A172 (cell line): ENCODE measurements around the gene LRRC8D. TPM values are rescaled to one million over a fixed set of nuclear protein-coding genes. Genes with fewer than 3 reads are reported as not detected.

Experiments
- DNase-seq: peaks from one replicate; pipeline ENCODE4 v3.0.0-alpha.2; 2015; ENCODE audit warnings: low spot score
- total RNA-seq: library from RNA; depleted of rRNA; stranded (reverse); fragments of >200 nt; shearing (Covaris generic); gene quantifications from 2 replicates; pipeline ENCODE4 v1.2.3, GENCODE V29; 2014

LRRC8D gene
- total RNA-seq, 1 experiment from 2014 or later = 17.5 TPM

DNA sequence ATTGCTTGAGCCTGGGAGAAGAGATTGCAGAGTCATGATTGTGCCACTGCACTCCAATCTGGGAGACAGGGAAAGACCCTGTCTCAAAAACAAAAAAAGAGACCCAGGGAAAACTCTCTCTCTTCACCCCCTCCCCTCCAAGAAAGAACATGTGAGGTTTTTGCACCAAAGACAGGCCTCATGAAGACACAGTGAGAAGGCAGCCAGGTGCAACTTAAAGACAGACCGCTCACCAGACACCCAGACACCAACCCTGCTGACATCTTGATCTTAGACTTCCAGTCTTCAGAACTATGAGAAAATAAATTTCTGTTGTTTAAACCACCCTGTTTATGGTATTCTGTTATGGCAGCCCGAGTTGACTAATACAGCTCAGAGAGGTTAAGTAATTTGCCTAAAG is 13.3 kb upstream of the LRRC8D start:
- DNase-seq = no peak

DNA sequence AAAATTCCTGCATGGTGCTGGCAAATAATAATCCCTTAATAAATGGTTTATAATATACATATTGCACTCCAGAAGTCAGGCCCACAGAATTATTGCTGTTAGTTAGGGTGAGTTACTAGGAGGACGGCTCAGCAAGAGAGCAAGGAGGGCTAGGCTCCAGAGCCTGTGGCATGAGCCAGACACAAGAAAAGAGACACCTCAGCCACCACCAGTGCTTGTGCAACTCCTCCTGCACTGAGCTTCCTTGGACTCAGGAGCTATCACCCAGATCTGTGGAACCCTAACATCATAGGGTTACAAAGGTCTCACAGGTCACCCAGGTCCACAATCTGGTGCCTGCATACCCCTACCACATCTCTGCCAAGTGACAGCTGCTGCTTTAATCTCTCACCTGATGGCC is 12.8 kb upstream of the LRRC8D start:
- no peak for DNase-seq

DNA sequence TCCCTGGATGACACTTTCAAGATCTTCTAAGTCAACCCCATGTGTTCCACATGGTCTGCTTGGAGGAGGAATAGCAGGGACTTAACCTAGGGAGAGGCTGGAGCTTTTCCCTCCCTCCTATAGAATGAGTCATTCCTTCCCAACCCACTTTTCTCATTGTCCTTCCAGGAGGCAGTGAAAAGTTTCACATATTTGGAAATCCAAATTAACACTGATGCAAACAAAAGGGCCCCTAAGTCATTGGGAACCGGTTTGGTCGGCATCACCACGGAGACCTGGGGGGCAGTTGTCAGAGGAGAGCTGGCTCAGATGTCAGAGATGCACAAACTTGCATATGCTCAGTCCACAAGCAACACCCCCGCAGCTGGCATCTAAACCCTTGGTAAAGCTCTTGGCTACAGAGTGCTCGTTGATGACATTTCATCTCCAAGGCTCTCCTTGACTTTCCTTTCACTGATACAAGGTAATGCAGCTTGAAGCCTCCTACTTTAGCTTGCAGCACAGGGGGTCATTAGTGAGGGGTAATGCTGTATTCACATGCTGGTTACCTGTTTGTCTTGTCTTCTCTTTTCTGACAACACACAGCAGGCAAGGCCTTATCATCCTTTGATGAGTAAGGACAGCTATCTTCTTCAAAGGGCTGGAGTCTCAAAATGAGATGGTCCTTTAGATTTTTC is 12.3 kb upstream of the LRRC8D start:
- peak; percentile 36 for DNase-seq

DNA sequence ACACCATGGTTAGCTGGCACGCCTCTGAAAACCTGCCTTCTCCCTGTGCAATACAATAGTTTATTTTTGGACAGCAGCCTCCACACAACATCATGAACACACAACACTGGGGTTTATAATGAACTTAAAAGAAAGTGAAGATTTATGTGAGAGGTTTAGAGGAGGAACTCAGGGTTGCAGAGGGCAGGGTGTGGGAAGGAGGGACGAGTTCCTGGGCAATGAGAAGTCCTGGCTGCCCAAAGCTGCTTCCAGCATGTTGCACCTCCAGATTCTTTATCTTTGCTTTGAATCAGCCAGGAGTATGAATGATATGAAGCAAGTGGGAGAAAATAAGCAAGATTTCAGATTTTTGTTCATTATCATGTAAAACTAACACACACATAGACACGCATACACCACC is 11.3 kb upstream of the LRRC8D start:
- DNase-seq = no peak

DNA sequence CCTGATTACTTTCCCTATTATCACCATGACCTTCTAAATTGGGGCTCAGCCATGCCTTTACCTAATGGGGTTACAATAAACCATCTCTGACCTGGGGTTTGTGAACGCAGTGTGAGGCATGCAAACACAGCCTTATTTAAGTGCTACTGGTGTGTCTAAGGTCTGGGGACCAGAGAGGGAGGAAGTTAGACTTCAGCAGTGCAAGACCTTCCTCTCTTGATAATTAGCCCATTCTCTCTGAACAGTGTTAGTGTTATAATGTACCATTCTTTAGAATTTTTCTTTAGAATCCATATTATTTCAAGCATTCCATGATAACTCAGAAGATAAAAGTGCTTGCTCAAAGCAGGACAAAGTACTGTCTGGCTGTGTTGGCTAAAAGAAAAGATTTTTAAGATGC is 10.5 kb upstream of the LRRC8D start:
- no peak for DNase-seq

DNA sequence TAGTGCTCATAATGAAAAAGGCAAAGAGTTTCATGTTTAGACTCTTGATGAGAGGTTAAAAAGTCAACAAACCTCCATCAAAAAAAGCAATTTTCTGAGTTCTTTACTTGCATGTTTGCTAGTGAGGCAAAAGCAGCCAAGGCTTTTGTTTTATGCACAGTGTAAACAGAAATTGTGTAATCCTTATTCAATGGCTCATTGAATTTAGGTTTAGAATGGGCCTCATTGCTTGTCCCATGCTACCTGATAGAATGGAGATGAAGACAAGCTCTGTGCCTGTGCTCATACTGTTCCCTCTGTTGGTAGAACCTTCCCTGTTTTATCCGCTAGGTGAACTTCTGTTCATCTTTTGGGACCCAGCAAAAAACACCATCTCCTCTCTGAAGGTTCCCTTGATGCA is 10.0 kb upstream of the LRRC8D start:
- no peak for DNase-seq

DNA sequence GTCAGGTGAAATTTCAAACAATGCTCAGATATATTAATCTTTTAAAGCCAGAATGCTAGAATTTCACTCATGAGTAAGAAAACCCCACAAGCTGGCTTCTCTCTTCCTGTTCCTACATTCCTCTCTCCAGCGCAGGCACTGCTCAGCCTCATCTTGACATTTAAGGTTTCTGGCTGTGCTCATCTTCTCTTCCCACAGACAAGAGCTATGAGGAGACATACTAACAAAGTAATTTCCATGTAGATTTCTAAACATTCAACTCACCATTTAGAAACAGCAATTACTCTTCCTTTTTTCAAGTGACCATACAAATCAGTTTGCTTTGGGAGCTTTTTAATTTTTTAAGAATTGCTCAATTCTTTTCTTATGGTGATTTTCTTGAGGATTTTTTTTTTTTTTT is 7.8 kb upstream of the LRRC8D start:
- DNase-seq = no peak

DNA sequence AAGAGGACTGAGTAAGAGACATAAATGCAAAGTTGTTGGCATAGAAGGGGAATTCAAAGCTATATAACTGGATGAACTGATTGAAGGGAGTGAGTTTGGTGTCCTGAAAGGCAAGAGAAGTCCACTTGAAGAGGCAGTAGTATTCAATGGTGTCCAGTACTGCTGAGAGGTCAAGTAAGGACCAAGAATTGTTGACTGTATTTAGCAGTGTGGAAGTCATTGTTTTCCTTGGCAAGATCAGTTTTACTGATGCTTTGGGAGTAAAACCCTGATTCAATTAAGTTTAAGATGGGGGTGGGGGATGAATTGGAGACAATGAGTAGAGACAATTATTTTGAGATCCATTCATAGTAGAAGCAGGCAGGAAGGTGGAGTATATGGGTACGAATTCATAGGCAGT is 5.8 kb upstream of the LRRC8D start:
- DNase-seq = no peak

DNA sequence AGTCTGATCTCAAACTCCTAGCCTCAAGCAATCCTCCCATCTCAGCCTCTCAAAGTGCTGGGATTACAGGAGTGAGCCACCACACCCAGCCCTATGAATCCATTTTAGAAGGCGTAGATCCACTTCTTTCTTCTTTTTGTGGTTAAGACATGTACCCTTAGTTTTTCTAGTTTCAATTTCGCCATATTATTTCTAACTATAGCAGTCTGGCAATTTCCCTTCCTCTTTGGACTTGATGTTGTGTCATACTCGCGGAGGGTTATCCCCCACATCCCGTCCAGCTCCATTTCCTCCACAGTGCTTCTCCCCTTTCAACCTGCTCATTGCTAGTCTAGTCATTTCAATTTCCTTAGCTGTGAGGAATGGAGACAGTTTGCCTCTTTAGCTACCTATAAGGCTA is 5.2 kb upstream of the LRRC8D start:
- DNase-seq = no peak

DNA sequence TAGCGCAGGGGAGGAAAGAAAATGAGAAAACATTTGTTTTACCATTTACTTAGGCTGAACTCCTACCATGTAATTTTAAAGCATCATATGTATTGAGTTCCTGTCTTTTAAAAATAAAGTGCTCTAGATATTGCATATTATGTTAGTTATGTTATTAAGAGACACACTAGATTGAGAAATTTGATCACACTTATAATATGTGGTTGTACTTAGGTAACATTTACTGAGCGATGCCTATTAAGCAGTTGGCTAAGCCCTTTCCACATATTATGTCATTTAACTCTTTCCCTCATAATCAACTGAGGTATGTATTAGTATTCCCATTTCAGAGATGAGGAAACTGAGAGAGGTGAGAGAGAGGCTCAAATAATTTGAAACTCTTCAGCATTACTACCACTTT is 4.5 kb upstream of the LRRC8D start:
- no peak for DNase-seq

DNA sequence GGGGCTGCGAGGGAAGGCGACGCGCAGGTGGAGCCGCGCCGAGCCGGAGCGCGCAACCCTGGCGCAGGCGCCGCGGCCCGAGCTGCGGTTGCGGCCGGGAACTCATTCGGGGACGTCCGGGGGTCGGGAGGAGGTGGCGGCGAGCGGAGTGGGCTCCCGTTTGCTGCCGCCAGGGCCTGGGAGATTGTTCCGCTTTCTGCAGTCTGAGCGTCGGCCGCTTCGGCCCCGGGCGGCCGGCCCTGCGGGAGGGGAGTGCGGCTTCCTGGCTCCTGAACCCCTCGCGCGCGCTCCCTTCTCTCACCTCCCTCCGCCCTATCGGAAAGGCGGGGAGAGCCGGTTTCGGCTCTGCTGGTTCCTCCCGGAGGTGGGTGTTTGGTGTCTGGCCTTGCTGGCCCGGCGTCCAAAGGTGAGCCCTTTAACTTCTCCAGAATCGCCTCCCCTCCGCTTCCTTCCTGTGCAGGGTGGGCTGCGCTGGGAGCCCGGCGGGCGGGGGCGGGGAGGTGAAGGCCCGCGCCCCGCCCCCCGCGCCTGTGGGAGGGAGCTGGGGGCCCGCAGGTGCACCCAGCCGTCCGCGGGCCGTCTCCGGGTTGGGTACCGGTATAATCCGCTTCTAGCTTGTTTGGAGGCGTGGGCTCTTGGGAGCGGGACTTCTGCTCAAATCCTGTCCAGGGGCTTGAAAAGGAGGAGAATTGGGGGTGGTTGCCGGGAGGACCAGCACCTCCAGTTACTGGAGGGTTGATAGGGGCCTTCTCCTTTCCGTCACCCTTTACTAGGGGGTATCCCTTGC is 683 bp downstream of the LRRC8D start:
- DNase-seq = peak; percentile 13

DNA sequence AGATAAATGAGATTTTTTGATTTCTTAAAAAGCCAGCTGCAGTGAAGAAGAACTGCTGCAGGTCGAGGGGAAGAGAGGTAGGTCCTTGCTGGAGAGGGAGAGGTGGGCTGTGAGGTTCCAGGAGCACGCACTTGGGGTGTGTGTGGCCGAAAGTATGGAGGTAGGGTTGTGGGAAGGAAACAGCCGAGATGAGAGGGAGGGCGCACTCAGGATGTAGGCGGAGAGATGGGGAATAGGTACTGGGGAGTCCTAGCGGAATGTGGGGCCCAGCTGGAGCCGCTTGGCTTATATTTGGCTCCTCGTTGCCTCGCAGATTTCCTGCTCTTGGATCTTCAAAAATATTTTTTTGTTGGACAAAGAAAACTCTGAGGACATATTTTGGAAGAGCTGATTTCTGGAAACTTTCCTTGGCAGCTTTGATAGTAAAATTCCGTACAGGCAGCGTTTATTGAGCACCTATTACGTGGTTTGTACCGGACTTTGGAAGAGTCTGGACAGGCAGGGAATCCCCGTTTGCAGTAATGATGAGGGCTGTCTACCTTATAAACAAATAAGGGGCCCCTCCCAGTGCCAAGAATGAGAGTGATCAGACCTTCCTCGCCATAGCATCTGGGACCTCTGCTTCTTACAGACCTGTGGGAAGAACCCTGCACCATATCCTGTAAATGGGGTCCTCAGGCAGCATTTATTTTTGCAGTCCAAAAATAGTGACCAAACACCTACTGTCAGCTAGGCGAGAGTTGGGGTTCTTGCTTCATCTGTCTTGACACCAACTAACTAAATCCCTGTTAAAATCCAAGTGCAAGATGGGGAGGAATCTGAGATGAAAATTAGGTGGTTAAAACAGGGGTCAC is 1.5 kb downstream of the LRRC8D start:
- no peak for DNase-seq

DNA sequence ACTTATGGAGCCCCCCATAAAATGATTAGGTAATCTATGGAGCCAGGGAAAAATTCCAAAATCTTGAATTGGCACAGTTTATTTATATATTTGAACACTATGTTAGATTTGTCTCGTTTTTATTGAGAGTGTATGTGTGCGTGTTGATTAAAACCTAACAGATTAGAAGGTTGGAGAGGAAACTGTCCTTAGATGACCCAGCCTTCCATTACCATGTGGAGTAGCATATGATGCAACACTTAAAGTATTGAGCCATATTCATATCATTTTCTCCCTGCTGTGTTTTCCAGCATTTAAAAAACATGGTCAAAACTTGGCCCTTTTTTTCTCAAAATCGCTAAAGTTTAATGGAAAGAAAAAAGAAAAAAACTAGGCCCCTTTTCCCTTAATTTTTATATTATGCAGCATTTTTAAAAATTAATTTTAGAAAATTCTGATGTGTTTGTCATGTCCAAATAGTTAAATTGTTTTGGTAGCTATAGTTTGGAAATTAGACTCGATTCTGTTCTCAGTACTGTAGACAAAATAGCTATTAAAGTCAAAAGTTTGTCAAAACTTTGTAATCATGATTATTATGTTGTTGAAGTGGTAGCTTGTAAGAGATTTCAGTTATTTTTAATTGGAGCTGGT is 2.3 kb downstream of the LRRC8D start:
- DNase-seq = no peak

DNA sequence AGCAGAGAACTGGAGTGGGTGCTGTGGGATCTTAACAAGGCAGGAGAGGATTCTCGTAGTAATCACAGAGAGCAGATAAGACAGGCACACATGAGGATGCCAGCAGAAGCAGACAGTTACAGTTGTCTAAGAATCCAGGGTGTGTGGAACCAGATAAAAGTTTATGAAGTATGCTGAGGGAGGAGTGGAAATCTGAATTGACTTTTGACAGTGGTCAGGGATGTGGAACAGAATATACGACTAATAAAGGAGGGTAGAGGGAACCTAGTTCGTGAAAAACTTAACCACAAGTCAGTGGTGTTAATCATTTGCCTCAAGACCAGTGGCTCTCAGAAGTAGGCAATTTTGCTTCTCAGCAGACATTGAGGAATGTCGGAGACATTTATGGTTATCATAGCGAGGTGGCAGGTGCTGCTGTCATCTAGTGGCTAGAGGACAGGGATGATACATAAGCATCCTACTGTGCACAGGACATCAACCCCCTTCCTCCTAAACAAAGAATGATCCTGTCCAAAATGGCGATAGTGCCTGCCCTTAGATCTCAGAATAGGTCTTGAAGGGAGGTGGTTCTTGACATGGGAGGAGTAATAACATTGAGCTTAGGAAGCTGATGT is 3.0 kb downstream of the LRRC8D start:
- no peak for DNase-seq

DNA sequence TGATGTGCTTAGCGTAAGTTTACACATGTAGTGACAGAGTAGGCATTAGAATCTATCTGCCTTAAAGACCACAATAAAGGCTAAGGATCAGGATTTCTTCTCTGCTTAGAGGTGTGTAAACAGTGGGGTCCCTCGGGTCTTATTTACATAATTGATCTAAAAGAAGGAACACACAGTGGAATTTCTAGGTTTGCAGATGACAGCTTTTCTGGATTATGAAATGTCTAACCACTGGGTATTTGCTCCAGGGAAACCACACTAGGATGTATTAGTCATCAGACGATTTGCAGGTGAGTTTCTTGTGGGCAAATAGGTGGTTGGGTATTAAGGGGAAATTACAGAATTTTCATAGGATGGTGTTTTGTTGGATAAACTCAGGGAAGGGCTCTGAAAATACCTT is 5.8 kb downstream of the LRRC8D start:
- no peak for DNase-seq

DNA sequence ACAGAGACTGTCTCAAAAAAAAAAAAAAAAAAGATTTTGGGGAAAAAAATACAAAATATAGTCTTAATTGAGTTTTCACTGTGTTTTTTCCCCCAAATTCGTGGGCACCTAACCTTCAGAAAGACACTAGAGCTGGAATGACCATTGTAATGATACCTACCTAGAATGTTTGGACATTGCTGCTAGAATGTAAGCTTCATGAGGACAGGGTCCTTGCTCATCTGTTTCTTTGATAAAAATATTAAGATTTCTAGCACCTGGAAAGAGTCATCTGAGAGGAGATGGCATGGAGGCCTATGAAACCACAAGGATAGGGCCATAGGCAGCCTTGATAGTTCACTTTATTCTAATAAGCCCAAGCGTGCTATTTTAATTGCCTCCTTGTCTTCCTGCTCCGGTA is 6.5 kb downstream of the LRRC8D start:
- DNase-seq = no peak

DNA sequence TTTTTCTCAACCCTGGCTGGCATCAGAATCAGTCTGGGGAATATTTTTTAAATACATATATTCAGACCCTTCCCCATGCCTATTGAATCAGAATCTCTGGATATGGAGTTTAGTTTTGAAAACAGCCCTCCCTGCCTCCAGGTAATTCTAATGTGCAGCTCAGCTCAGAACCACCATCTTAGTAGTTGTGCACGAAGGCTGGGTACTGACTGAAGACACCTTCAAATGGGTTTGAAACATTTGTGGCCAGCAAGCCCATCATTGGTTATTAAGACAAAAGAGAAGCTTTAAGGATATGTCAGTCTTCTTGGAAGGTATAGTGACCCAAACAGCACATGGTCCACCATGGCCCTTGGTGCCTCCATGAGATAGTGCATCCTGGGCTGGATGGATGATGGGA is 7.1 kb downstream of the LRRC8D start:
- no peak for DNase-seq

DNA sequence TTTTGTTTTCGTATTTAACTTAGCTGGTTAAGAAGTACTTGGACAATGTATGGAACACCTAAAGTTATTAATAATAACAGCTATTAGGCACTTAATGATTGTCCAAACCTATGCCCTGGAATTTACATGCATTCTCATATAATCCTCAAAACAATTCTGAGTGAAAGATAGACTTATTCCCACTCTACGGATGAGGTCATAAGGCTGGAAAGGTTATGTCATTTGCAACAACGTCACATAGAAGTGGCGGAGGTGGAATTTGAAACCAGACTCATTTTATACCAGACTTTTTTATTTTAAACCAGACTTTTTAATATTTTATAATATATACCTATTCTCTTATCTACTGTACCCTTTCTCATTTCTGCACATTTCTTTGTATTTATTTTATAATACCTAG is 8.4 kb downstream of the LRRC8D start:
- no peak for DNase-seq

DNA sequence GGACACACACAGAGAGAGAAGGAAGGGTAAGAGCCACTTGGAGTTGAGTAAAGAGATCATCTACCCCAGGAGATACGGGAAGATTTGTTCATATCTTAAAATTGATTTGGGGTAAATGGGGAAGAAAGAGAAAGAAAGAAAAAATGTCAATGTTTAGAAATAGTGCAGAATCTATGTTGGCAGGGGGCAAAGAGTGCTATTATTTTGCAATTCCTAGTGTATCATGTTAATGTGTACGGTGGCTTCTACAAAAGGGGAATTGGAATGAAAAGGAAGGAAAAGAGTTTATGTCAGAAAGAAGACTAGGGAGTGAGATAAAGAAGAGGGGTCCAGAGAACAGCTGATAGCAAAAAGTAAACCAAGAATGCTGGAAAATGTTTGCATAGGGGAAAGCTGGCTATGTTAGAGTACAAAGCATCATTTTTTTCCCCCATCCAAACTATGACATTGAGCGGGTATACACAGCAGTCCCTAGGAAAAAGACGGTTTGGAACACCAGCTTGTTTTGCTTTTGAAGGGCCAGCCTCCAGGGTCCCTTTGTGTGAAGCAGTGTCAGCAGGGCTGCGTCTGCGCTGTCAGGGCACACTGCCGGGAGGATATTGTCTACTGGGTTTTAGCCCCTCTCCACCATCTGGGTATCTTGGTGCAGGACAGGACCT is 10.8 kb downstream of the LRRC8D start:
- DNase-seq = no peak

DNA sequence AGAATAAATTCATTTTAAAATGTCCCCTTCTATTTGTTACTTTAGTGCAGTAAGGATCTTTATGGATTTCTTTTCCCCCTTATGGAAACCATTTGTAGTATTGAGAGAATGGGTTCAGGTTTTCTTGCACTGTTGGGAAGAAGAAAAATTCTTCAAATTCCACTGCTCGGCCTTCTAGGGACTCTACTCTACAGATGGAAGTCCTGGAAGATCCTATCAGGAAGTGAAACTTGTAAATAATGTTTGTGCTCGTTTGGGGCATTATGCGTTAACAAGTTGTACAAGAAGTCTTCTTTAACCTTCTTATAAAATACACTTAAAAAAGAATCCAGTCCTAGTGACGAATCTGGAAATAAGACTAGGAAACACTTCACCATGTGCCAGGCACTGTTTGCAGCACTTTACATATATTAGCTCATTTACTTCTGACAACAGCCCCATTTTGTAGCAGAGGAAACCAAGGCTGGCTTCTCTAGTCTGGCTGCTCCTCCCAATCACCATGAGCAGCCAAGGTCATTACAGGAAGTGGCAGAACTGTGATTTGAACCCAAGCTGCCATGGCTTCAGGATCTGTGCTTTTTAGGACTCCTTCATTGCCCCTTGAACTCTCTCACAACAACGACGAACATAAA is 11.8 kb downstream of the LRRC8D start:
- DNase-seq = no peak
